ENCODE measurements around the gene ATP8B1. TPM values are rescaled to one million over a fixed set of nuclear protein-coding genes. Genes with fewer than 3 reads are reported as not detected.

ATP8B1 gene
- total and polyA plus RNA-seq, 2 experiments from 2014 or later: 15.8 to 43.9 TPM

GRCh38 chr18:57819671-57820460, 16.8 kb upstream of the ATP8B1 start:
- peak overlapping the region; percentile 15 for H3K4me2 ChIP-seq (ENCODE audit: unreplicated experiment)
- H3K27ac ChIP-seq: no peak overlapping the region
- in situ Hi-C loops (cut with MboI): no loop called here
- H3K4me1 ChIP-seq (ENCODE audit: insufficient read depth): peaks cover 14% of the 10 kb centered on the region
- no peaks in the 10 kb centered on the region for H3K9me3 ChIP-seq (ENCODE audit: low read depth)
- peak overlapping the region; percentile 36 for H2AFZ ChIP-seq
- WGBS, 2 experiments (ENCODE audit: low coverage in 1 of 2, low lambda C conversion rate in 2 of 2, missing lambda C conversion rate in 2 of 2): 37 to 40% methylated on average over 10 of the region's 10 CpGs
- no peaks in the 10 kb centered on the region for H3K9me2 ChIP-seq (ENCODE audit: insufficient read depth)
- no peaks in the 10 kb centered on the region for H3K79me2 ChIP-seq (ENCODE audit: insufficient read depth)
- no peak overlapping the region for H3K9ac ChIP-seq
- no peaks in the 10 kb centered on the region for H3K27me3 ChIP-seq (replicated peaks; ENCODE audit: insufficient read depth)
- H3K36me3 ChIP-seq (ENCODE audit: low read depth): no peaks in the 10 kb centered on the region
- H3K4me3 ChIP-seq: no peak overlapping the region
- peak; percentile 82 for DNase-seq
- TF ChIP-seq EZH2phosphoT487 (IDR thresholded peaks at IDR 0.05; ENCODE audit: insufficient read depth, low read depth): no peak
- no peak for TF ChIP-seq EZH2 (IDR thresholded peaks at IDR 0.05; ENCODE audit: insufficient read depth, poor library complexity, severe bottlenecking)
- H3F3A ChIP-seq (ENCODE audit: insufficient read depth): peaks cover 10% of the 10 kb centered on the region; the same call in 1 of the 2 replicates
- H4K20me1 ChIP-seq (ENCODE audit: insufficient read depth): no peaks in the 10 kb centered on the region

DNA sequence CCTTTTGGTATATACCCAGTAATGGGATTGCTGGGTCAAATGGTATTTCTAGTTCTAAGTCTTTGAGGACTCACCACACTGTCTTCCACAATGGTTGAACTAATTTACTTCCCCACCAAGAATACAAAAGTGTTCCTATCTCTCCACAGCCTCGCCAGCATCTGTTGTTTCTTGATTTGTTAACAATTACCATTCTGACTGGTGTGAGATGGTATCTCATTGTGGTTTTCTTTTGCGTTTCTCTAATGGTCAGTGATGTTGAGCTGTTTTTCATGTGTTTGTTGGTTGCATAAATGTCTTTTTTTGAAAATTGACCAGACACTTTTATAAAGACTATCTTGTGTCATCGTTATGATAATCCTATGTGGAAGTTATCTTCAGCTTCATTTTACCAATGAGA, 16.0 kb upstream of the ATP8B1 start:
- Histone ChIP-seq H3K4me2 (ENCODE audit: unreplicated experiment) (no peak overlapping the region), H3K9me3 (ENCODE audit: low read depth) (no peaks in the 10 kb centered on the region), H2AFZ (no peak overlapping the region), H3K27ac (no peak overlapping the region), H3K9ac (no peak overlapping the region), H3K36me3 (ENCODE audit: low read depth) (no peaks in the 10 kb centered on the region), H3K4me1 (ENCODE audit: insufficient read depth) (peaks cover 14% of the 10 kb centered on the region), H3K27me3 (replicated peaks; ENCODE audit: insufficient read depth) (no peaks in the 10 kb centered on the region), H3K79me2 (ENCODE audit: insufficient read depth) (no peaks in the 10 kb centered on the region), H4K20me1 (ENCODE audit: insufficient read depth) (no peaks in the 10 kb centered on the region), H3K4me3 (no peak overlapping the region), H3F3A (ENCODE audit: insufficient read depth) (peaks cover 10% of the 10 kb centered on the region; the same call in 1 of the 2 replicates), H3K9me2 (ENCODE audit: insufficient read depth) (no peaks in the 10 kb centered on the region)
- 91 to 93% methylated on average over 3 of the region's 3 CpGs for WGBS, 2 experiments (ENCODE audit: low coverage in 1 of 2, low lambda C conversion rate in 2 of 2, missing lambda C conversion rate in 2 of 2)
- DNase-seq: no peak
- TF ChIP-seq EZH2 (IDR thresholded peaks at IDR 0.05; ENCODE audit: insufficient read depth, poor library complexity, severe bottlenecking) (no peak), EZH2phosphoT487 (IDR thresholded peaks at IDR 0.05; ENCODE audit: insufficient read depth, low read depth) (no peak)
- in situ Hi-C loops (cut with MboI): no loop called here

DNA sequence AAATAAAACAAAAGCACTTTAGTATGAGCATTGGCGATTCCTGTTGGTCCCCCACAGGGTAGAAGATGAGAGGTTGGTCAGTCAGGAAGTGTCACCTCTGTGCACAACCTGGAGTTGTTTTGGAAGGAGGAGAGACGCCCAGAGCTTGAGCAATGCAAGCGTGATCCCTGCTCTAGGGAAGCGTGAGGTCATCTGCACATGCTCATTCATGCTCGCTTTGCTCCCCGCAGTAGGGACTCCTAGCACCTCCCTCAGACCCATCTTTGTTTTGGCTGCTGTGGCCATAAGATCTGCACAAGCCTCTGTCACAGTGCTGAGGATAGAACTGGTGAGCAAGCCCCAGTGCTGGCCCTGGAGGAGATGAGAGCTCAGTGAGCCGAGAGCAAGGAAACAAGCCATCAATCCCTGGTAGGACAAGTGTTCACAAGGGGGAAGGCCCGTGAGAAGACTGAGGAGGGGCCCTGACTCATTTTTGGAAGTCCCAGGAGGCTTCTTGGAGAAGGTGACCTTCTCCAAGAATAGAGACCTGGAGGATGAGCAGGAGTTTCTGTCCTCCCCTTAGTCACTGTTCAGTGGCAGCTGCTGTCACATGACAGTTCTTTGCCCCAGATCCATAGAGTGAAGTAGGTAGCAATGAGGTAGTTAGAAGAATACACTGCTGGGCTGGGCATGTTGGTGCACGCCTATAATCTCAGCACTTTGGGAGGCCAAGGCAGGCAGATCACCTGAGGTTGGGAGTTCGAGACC, 13.3 kb upstream of the ATP8B1 start:
- DNase-seq: no peak

DNA sequence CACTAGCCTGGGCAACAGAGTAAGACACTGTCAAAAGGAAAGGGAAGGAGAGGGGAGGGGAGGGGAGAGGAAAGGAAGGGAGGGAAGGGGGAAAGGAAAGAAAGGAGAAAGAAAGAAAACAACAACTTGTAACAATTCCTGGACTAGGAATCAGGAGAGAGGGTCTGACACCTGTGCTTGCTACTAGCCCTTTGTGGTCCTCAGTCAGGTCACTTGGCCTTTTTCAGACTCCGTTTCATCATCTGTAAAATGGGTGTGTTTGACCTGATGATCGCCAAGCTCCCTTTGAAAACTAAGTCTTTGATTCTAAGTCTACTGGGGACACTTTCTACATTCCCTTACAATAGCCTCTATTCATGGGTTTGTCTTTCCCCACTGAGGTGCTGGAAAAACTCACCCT, 11.4 kb upstream of the ATP8B1 start:
- H3F3A ChIP-seq (ENCODE audit: insufficient read depth): peaks cover 21% of the 10 kb centered on the region
- no peak for TF ChIP-seq EZH2 (IDR thresholded peaks at IDR 0.05; ENCODE audit: insufficient read depth, poor library complexity, severe bottlenecking)
- TF ChIP-seq EZH2phosphoT487 (IDR thresholded peaks at IDR 0.05; ENCODE audit: insufficient read depth, low read depth): no peak
- in situ Hi-C loops (cut with MboI): no loop called here

More for the DNA sequence above, 13.3 kb upstream of the ATP8B1 start:
- no peaks in the 10 kb centered on the region for H4K20me1 ChIP-seq (ENCODE audit: insufficient read depth)
- H3K9me3 ChIP-seq (ENCODE audit: low read depth): no peaks in the 10 kb centered on the region
- no peak overlapping the region for H3K4me2 ChIP-seq (ENCODE audit: unreplicated experiment)
- H3K4me3 ChIP-seq: no peak overlapping the region
- peaks cover 23% of the 10 kb centered on the region for H3F3A ChIP-seq (ENCODE audit: insufficient read depth)
- H3K79me2 ChIP-seq (ENCODE audit: insufficient read depth): no peaks in the 10 kb centered on the region
- H3K4me1 ChIP-seq (ENCODE audit: insufficient read depth): peaks cover 31% of the 10 kb centered on the region
- no peaks in the 10 kb centered on the region for H3K27me3 ChIP-seq (replicated peaks; ENCODE audit: insufficient read depth)
- TF ChIP-seq EZH2 (IDR thresholded peaks at IDR 0.05; ENCODE audit: insufficient read depth, poor library complexity, severe bottlenecking) (no peak), EZH2phosphoT487 (IDR thresholded peaks at IDR 0.05; ENCODE audit: insufficient read depth, low read depth) (no peak)
- H3K9me2 ChIP-seq (ENCODE audit: insufficient read depth): no peaks in the 10 kb centered on the region
- no peak overlapping the region for H3K9ac ChIP-seq
- WGBS, 2 experiments (ENCODE audit: low coverage in 1 of 2, low lambda C conversion rate in 2 of 2, missing lambda C conversion rate in 2 of 2): 88 to 95% methylated on average over 10 of the region's 10 CpGs
- no peaks in the 10 kb centered on the region for H3K36me3 ChIP-seq (ENCODE audit: low read depth)
- in situ Hi-C loops (cut with MboI): no loop called here
- H2AFZ ChIP-seq: no peak overlapping the region
- no peak overlapping the region for H3K27ac ChIP-seq

More for the DNA sequence above, 11.4 kb upstream of the ATP8B1 start:
- H3K27ac ChIP-seq: no peak overlapping the region
- H3K4me2 ChIP-seq (ENCODE audit: unreplicated experiment): no peak overlapping the region
- H3K36me3 ChIP-seq (ENCODE audit: low read depth): no peaks in the 10 kb centered on the region
- H3K9me3 ChIP-seq (ENCODE audit: low read depth): no peaks in the 10 kb centered on the region
- peaks cover 24% of the 10 kb centered on the region for H3K4me1 ChIP-seq (ENCODE audit: insufficient read depth)
- H3K79me2 ChIP-seq (ENCODE audit: insufficient read depth): no peaks in the 10 kb centered on the region
- WGBS, 2 experiments (ENCODE audit: low coverage in 1 of 2, low lambda C conversion rate in 2 of 2, missing lambda C conversion rate in 2 of 2): 92 to 98% methylated on average over 2 of the region's 2 CpGs
- H4K20me1 ChIP-seq (ENCODE audit: insufficient read depth): no peaks in the 10 kb centered on the region
- no peak for DNase-seq
- H3K9me2 ChIP-seq (ENCODE audit: insufficient read depth): no peaks in the 10 kb centered on the region
- no peaks in the 10 kb centered on the region for H3K27me3 ChIP-seq (replicated peaks; ENCODE audit: insufficient read depth)
- H2AFZ ChIP-seq: no peak overlapping the region
- no peak overlapping the region for H3K4me3 ChIP-seq
- H3K9ac ChIP-seq: no peak overlapping the region

All from GM23248 (cell line).